Gastrocnemius medialis (tissue), 4 donors: ENCODE measurements around the gene C2orf74. TPM values are rescaled to one million over a fixed set of nuclear protein-coding genes. Genes with fewer than 3 reads are reported as not detected.
"Not testable (repeated sequence)": the region's sequence is repeated elsewhere in the genome, so short reads cannot be mapped to it uniquely, and the experiment has no call there.

ENCODE experiments used
- ATAC-seq, 2 donors: fragments of 150-250 bp; one replicate each; pipeline ENCODE4 v1.9.1; 2016
- DNase-seq, 2 donors: peaks; one replicate each; pipeline ENCODE4 v3.0.0-alpha.2; 2019
- H3K27ac ChIP-seq, 4 donors: fragments of 200-600 bp; sonication (generic); 1 replicate in 1 of 4; 2 replicates in 3 of 4; pipeline ENCODE4 v1.5.1; 2016 to 2018; ENCODE audit warnings: mild to moderate bottlenecking in 2 of 4, moderate library complexity in 1 of 4
- H3K27me3 ChIP-seq, 3 donors: fragments of 200-600 bp; sonication (generic) in 2 of 3; 1 replicate in 1 of 3; 2 replicates in 2 of 3; pipeline versions ENCODE4 v1.5.1 to v1.6.0; 2016 to 2019; ENCODE audit warnings: mild to moderate bottlenecking in 1 of 3, moderate library complexity in 1 of 3
- H3K36me3 ChIP-seq, 2 donors: fragments of 200-600 bp; sonication (generic) in 1 of 2; one replicate each; pipeline ENCODE4 v1.5.1; 2017 to 2018
- H3K4me1 ChIP-seq, 2 donors: fragments of 200-600 bp; sonication (generic) in 1 of 2; one replicate each; pipeline ENCODE4 v1.5.1; 2016 to 2017; ENCODE audit warnings: mild to moderate bottlenecking in 2 of 2
- H3K4me3 ChIP-seq, 4 donors: fragments of 200-600 bp; sonication (generic) in 3 of 4; 1 replicate in 1 of 4; 2 replicates in 3 of 4; pipeline ENCODE4 v1.5.1; 2016 to 2019; ENCODE audit warnings: mild to moderate bottlenecking in 2 of 4
- H3K9me3 ChIP-seq, 3 donors: fragments of 200-600 bp; sonication (generic) in 2 of 3; 1 replicate in 1 of 3; 2 replicates in 2 of 3; pipeline ENCODE4 v1.5.1; 2016 to 2019
- CTCF ChIP-seq, 5 experiments: fragments of 450-650 bp in 3 of 5; fragments of 200-600 bp in 2 of 5; sonication (generic) in 2 of 5; IDR thresholded peaks in 4 of 5; conservative IDR thresholded peaks in 1 of 5; 1 replicate in 4 of 5; 2 replicates in 1 of 5; pipeline ENCODE4 v1.5.1; 2016 to 2019; ENCODE audit warnings: antibody characterized with exemption in 5 of 5, mild to moderate bottlenecking in 3 of 5, moderate library complexity in 3 of 5
- POLR2A ChIP-seq, 2 donors: fragments of 450-650 bp; IDR thresholded peaks; one replicate each; pipeline ENCODE4 v1.6.1; 2017; ENCODE audit warnings: antibody characterized with exemption in 2 of 2, mild to moderate bottlenecking in 2 of 2, moderate library complexity in 2 of 2
- in situ Hi-C, 4 donors: fragments of 200-750 bp; cut with MboI; loops; one replicate each; pipeline versions ENCODE4 v1.15.0 to v1.8.0; 2017; ENCODE audit warnings: low sequenced_read_pairs in 4 of 4
- intact Hi-C: fragments of 100-400 bp; cut with DNase I; formaldehyde crosslinking; loops from one replicate; pipeline ENCODE4 v1.15.1; 2023; ENCODE audit warnings: low total_unique reads
- total RNA-seq, 4 donors: library from RNA; depleted of rRNA; stranded (reverse); fragments of >200 nt; gene quantifications; one replicate each; pipeline versions ENCODE4 v1.1.0 to v1.2.3, GENCODE V29; 2016

Gene C2orf74
- total RNA-seq, 4 donors from 2014 or later: 6.6 to 19.2 (median 8.4) TPM

GRCh38 chr2:61141151-61141550 is 20.8 kb upstream of the C2orf74 start:
- Histone ChIP-seq H3K9me3 (no peaks in the 10 kb centered on the region), H3K27ac (no peak overlapping the region), H3K4me1 (peaks cover 4 to 7% of the 10 kb centered on the region in 2 donors), H3K27me3 (no peaks in the 10 kb centered on the region), H3K4me3 (no peak overlapping the region), H3K36me3 (no peaks in the 10 kb centered on the region)
- in situ Hi-C loops: no loop called here
- no peak for ATAC-seq
- DNase-seq: no peak
- no peak for TF ChIP-seq CTCF (IDR thresholded peaks at IDR 0.05 in 4 of 5, conservative IDR thresholded peaks at IDR 0.05 in 1 of 5)
- intact Hi-C loops: loop anchor here (10.0 kb wide), 1 partner anchor 534 kb away; no protein-coding TSS in a partner anchor

GRCh38 chr2:61144697-61145268 is 17.2 kb upstream of the C2orf74 start:
- H3K9me3 ChIP-seq: no peaks in the 10 kb centered on the region
- peak; percentile 21 to 36 for TF ChIP-seq POLR2A (IDR thresholded peaks at IDR 0.05)
- TF ChIP-seq CTCF (IDR thresholded peaks at IDR 0.05 in 4 of 5, conservative IDR thresholded peaks at IDR 0.05 in 1 of 5): no peak
- no peaks in the 10 kb centered on the region for H3K27me3 ChIP-seq
- peaks cover 4 to 7% of the 10 kb centered on the region in 2 donors for H3K4me1 ChIP-seq
- peak overlapping the region; percentile 53 to 75 (median 67) for H3K4me3 ChIP-seq
- DNase-seq (peak; percentile 85 to 93), ATAC-seq (peak; percentile 99 to 100)
- H3K27ac ChIP-seq: peak overlapping the region; percentile 69 to 85 (median 73)
- in situ Hi-C loops: no loop called here
- H3K36me3 ChIP-seq: peaks cover 0 to 14% of the 10 kb centered on the region in 2 donors
- intact Hi-C loops: loop anchor here (1.0 to 10.0 kb wide), 2 partner anchors 33 to 530 kb away; no protein-coding TSS in a partner anchor

- no peak for ATAC-seq
- TF ChIP-seq POLR2A (IDR thresholded peaks at IDR 0.05) (no peak), CTCF (IDR thresholded peaks at IDR 0.05 in 4 of 5, conservative IDR thresholded peaks at IDR 0.05 in 1 of 5) (no peak)
- no peak for DNase-seq
- in situ Hi-C loops (no loop called here), intact Hi-C loops (loop anchor here (1.0 to 10.0 kb wide), 2 partner anchors 31 to 529 kb away; no protein-coding TSS in a partner anchor)
- H3K36me3 ChIP-seq: peaks cover 0 to 25% of the 10 kb centered on the region in 2 donors
- no peak overlapping the region for H3K27ac ChIP-seq
- H3K4me3 ChIP-seq: no peak overlapping the region
- H3K9me3 ChIP-seq: no peaks in the 10 kb centered on the region
- no peaks in the 10 kb centered on the region for H3K27me3 ChIP-seq
- peaks cover 4 to 7% of the 10 kb centered on the region in 2 donors for H3K4me1 ChIP-seq
Observed at GRCh38 chr2:61145990-61146389, 16.0 kb upstream of the C2orf74 start.

- H3K27ac ChIP-seq, H3K4me3 ChIP-seq, in situ Hi-C loops, ATAC-seq, H3K4me1 ChIP-seq, DNase-seq, H3K9me3 ChIP-seq, H3K27me3 ChIP-seq: not testable (repeated sequence)
- H3K36me3 ChIP-seq: peaks cover 0 to 25% of the 10 kb centered on the region in 2 donors
- intact Hi-C loops: loop anchor here (10.0 kb wide), 1 partner anchor 527 kb away; no protein-coding TSS in a partner anchor
Observed at GRCh38 chr2:61148091-61148490, 13.9 kb upstream of the C2orf74 start.

- TF ChIP-seq CTCF (IDR thresholded peaks at IDR 0.05 in 4 of 5, conservative IDR thresholded peaks at IDR 0.05 in 1 of 5) (no peak), POLR2A (IDR thresholded peaks at IDR 0.05) (no peak)
- no peak for ATAC-seq
- Histone ChIP-seq H3K9me3 (no peaks in the 10 kb centered on the region), H3K36me3 (peaks cover 0 to 25% of the 10 kb centered on the region in 2 donors), H3K4me1 (peaks cover 4 to 7% of the 10 kb centered on the region in 2 donors), H3K4me3 (no peak overlapping the region), H3K27ac (no peak overlapping the region), H3K27me3 (no peaks in the 10 kb centered on the region)
- DNase-seq: no peak
- intact Hi-C loops (loop anchor here (10.0 kb wide), 1 partner anchor 526 kb away; no protein-coding TSS in a partner anchor), in situ Hi-C loops (no loop called here)
Observed at GRCh38 chr2:61149074-61149473, 12.9 kb upstream of the C2orf74 start.
